MM.1S (cell line): Measurements from ENCODE around the gene ZSCAN21.

Experiments used
- DNase-seq: peaks from one replicate; pipeline ENCODE4 v3.0.0-alpha.2; 2015
- H2AFZ ChIP-seq: fragments of 300-600 bp; sonication (generic); 2 replicates; pipeline ENCODE4 v1.6.0; 2016; ENCODE audit warnings: antibody characterized with exemption, low read length
- H3F3A ChIP-seq: fragments of 300-600 bp; sonication (generic); 2 replicates; pipeline ENCODE4 v1.6.1; 2016; ENCODE audit warnings: mild to moderate bottlenecking, antibody characterized with exemption, low read length, moderate library complexity, mixed read lengths; ENCODE audit not compliant: insufficient read depth
- H3K27ac ChIP-seq: fragments of 300-600 bp; sonication (generic); 2 replicates; pipeline ENCODE4 v1.5.1; 2016; ENCODE audit warnings: mild to moderate bottlenecking, low read length
- H3K27me3 ChIP-seq: fragments of 300-600 bp; sonication (generic); replicated peaks from 2 replicates; pipeline ENCODE4 v1.6.0; 2016; ENCODE audit warnings: low read length; ENCODE audit not compliant: insufficient read depth
- H3K36me3 ChIP-seq: fragments of 300-600 bp; sonication (generic); replicated peaks from 2 replicates; pipeline ENCODE4 v1.6.1; 2016; ENCODE audit warnings: mild to moderate bottlenecking, low read length, mixed read lengths; ENCODE audit not compliant: insufficient read depth
- H3K4me1 ChIP-seq: fragments of 300-600 bp; sonication (generic); 2 replicates; pipeline ENCODE4 v1.6.1; 2016; ENCODE audit warnings: low read length, mixed read lengths
- H3K4me2 ChIP-seq: fragments of 300-600 bp; sonication (generic); 2 replicates; pipeline ENCODE4 v1.6.0; 2016; ENCODE audit warnings: low read depth, low read length
- H3K4me3 ChIP-seq: fragments of 300-600 bp; sonication (generic); 2 replicates; pipeline ENCODE4 v1.5.1; 2016; ENCODE audit warnings: low read length, mixed read lengths
- H3K79me2 ChIP-seq: fragments of 300-600 bp; sonication (generic); 2 replicates; pipeline ENCODE4 v1.6.1; 2016; ENCODE audit warnings: mixed run types, low read length, mixed read lengths
- H3K9ac ChIP-seq: fragments of 300-600 bp; sonication (generic); 2 replicates; pipeline ENCODE4 v1.6.1; 2016; ENCODE audit warnings: low read length, mixed read lengths
- H3K9me2 ChIP-seq: fragments of 300-600 bp; sonication (generic); replicated peaks from 2 replicates; pipeline ENCODE4 v1.6.1; 2016; ENCODE audit warnings: mild to moderate bottlenecking, low read length, mixed read lengths; ENCODE audit not compliant: insufficient read depth
- H3K9me3 ChIP-seq: fragments of 300-600 bp; sonication (generic); replicated peaks from 2 replicates; pipeline ENCODE4 v1.6.1; 2016; ENCODE audit warnings: mild to moderate bottlenecking, low read length, mixed read lengths; ENCODE audit not compliant: insufficient read depth
- H4K20me1 ChIP-seq: fragments of 300-600 bp; sonication (generic); 2 replicates; pipeline ENCODE4 v1.6.1; 2016; ENCODE audit warnings: mild to moderate bottlenecking, low read length, moderate library complexity, mixed read lengths; ENCODE audit not compliant: insufficient read depth
- EZH2 ChIP-seq: fragments of 300-600 bp; sonication (generic); optimal IDR thresholded peaks from 2 replicates; pipeline ENCODE3; 2017; ENCODE audit warnings: low read depth, mild to moderate bottlenecking, antibody characterized with exemption, low read length, mixed read lengths
- EZH2phosphoT487 ChIP-seq: fragments of 300-600 bp; sonication (generic); IDR thresholded peaks from 2 replicates; pipeline ENCODE4 v1.6.1; 2018; ENCODE audit warnings: antibody characterized with exemption, low read length
- TF ChIP-seq, protein P1 (sequence below): fragments of 300-600 bp; sonication (generic); IDR thresholded peaks from 2 replicates; pipeline ENCODE4 v1.5.1; 2016; ENCODE audit warnings: antibody characterized with exemption, low read length, mixed read lengths

Gene ZSCAN21

DNA sequence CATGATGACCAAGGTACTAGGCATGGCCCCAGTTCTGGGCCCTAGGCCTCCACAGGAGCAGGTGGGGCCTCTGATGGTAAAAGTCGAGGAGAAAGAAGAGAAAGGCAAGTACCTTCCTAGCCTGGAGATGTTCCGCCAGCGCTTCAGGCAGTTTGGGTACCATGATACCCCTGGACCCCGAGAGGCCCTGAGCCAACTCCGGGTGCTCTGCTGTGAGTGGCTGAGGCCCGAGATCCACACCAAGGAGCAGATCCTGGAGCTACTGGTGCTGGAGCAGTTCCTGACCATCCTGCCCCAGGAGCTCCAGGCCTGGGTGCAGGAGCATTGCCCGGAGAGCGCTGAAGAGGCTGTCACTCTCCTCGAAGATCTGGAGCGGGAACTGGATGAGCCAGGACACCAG, 7.4 kb downstream of the ZSCAN21 start:
- Histone ChIP-seq H3K9me2 (no peaks in the 10 kb centered on the region), H3K4me2 (no peak overlapping the region), H3K4me1 (no peaks in the 10 kb centered on the region), H3K36me3 (no peaks in the 10 kb centered on the region), H3K4me3 (no peak overlapping the region), H4K20me1 (no peaks in the 10 kb centered on the region), H3K27ac (no peak overlapping the region), H2AFZ (no peak overlapping the region), H3F3A (no peaks in the 10 kb centered on the region), H3K9ac (no peak overlapping the region), H3K79me2 (no peaks in the 10 kb centered on the region), H3K9me3 (no peaks in the 10 kb centered on the region), H3K27me3 (no peaks in the 10 kb centered on the region)
- DNase-seq, result no peak
- TF ChIP-seq, protein P1, sequence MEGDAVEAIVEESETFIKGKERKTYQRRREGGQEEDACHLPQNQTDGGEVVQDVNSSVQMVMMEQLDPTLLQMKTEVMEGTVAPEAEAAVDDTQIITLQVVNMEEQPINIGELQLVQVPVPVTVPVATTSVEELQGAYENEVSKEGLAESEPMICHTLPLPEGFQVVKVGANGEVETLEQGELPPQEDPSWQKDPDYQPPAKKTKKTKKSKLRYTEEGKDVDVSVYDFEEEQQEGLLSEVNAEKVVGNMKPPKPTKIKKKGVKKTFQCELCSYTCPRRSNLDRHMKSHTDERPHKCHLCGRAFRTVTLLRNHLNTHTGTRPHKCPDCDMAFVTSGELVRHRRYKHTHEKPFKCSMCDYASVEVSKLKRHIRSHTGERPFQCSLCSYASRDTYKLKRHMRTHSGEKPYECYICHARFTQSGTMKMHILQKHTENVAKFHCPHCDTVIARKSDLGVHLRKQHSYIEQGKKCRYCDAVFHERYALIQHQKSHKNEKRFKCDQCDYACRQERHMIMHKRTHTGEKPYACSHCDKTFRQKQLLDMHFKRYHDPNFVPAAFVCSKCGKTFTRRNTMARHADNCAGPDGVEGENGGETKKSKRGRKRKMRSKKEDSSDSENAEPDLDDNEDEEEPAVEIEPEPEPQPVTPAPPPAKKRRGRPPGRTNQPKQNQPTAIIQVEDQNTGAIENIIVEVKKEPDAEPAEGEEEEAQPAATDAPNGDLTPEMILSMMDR, result no peak
- no peak for TF ChIP-seq EZH2
- no peak for TF ChIP-seq EZH2phosphoT487

DNA sequence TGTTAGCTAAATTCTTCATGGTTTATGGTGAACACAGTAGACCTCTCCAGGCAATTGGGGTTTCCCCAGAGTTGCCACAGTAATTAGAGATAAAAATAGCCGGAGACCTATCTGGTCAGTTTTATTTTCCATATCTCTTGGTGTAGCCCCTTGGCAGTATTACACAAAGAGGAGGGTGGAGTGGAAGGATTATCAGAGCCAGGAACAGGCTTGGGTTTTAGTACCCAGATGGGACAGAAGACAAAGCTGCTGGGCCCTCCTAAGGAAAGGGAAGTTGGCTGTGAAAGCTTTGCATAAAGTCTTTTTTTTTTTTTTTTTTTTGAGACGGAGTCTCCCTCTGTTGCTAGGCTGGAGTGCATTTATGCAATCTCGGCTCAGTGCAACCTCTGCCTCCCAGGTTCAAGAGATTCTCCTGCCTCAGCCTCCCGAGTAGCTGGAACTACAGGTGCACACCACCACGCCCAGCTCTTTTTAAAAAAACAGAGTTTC, 9.7 kb downstream of the ZSCAN21 start:
- H3K36me3 ChIP-seq, result no peaks in the 10 kb centered on the region

DNA sequence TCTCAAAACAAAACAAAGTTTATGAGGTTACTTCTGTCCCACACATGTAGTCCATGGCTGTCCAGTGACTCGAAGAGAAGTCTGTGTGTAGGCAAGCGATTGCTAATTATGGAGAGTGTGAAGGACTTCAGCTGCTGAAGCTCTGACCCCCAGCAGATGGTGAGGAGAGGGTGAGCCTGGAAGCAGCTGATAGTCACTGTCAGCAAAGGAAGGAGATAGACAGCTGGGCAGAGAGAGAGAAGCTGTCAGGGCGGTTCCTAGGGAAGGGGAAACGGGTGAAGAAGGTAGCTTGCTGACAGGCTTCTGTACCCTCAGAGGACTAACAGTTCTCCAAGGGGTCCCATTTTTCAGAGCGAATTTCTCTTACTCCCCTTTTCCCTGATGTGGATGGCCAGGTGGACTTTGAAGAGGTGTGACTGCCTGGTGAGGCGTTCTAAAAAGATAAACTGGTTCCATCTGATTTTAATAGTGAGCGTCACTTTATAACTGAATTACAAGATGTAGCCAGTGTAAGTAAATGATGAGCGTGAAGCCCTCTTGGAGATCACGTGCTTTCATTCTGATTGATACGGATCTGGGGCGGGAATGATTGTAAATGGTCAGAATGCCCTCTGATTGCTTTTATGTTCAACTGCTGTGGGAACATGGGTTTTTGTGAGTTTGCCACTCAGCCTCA, 12.1 kb downstream of the ZSCAN21 start:
- no peak for TF ChIP-seq EZH2
- TF ChIP-seq, protein P1, result no peak
- TF ChIP-seq EZH2phosphoT487, result no peak
- Histone ChIP-seq H3K4me3 (no peak overlapping the region), H3K27me3 (no peaks in the 10 kb centered on the region), H3K9ac (no peak overlapping the region), H3F3A (no peaks in the 10 kb centered on the region), H3K9me2 (no peaks in the 10 kb centered on the region), H3K79me2 (no peaks in the 10 kb centered on the region), H2AFZ (no peak overlapping the region), H3K4me2 (no peak overlapping the region), H3K9me3 (no peaks in the 10 kb centered on the region), H3K27ac (no peak overlapping the region), H3K4me1 (no peaks in the 10 kb centered on the region), H4K20me1 (no peaks in the 10 kb centered on the region), H3K36me3 (no peaks in the 10 kb centered on the region)
- DNase-seq, result no peak

More for the DNA sequence above, 9.7 kb downstream of the ZSCAN21 start:
- no peaks in the 10 kb centered on the region for H3F3A ChIP-seq
- H4K20me1 ChIP-seq, result no peaks in the 10 kb centered on the region
- no peak overlapping the region for H3K4me3 ChIP-seq
- H3K9ac ChIP-seq, result no peak overlapping the region
- no peak overlapping the region for H3K27ac ChIP-seq
- no peaks in the 10 kb centered on the region for H3K79me2 ChIP-seq
- TF ChIP-seq, protein P1, result no peak
- no peak for TF ChIP-seq EZH2
- no peak for TF ChIP-seq EZH2phosphoT487
- DNase-seq, result no peak
- H3K9me2 ChIP-seq, result no peaks in the 10 kb centered on the region
- no peaks in the 10 kb centered on the region for H3K4me1 ChIP-seq
- no peaks in the 10 kb centered on the region for H3K27me3 ChIP-seq
- H2AFZ ChIP-seq, result no peak overlapping the region
- H3K9me3 ChIP-seq, result no peaks in the 10 kb centered on the region
- H3K4me2 ChIP-seq, result no peak overlapping the region
